Stimulated activated CD8-positive, alpha-beta memory T cell treated with anti-CD3 and anti-CD28 coated beads, Interleukin-4, amount 100 ng/mL, for 1 hour (primary cell): Measurements from ENCODE around the gene MACF1.
"Not testable (repeated sequence)": the region's sequence is repeated elsewhere in the genome, so short reads cannot be mapped to it uniquely, and the experiment has no call there.

ENCODE experiments used
- DNase-seq, 2 donors: peaks; one replicate each; pipeline ENCODE4 v3.0.0-alpha.2; 2020; ENCODE audit warnings: low read depth in 2 of 2, low spot score in 1 of 2

The MACF1 gene

GRCh38 chr1:39177706-39178105, 26.8 kb upstream of the MACF1 start:
- DNase-seq, result no peak

- DNase-seq, result no peak
These were observed 25.7 kb upstream of the MACF1 start for GRCh38 chr1:39178541-39179431.

GRCh38 chr1:39181311-39181710, 23.2 kb upstream of the MACF1 start:
- no peak for DNase-seq

- DNase-seq, result no peak
These were observed 21.7 kb upstream of the MACF1 start for GRCh38 chr1:39182804-39183203.

- DNase-seq, result peak; percentile 25 to 75
These were observed 20.8 kb upstream of the MACF1 start for GRCh38 chr1:39183503-39184353.

- DNase-seq, result no peak
These were observed 20.1 kb upstream of the MACF1 start for GRCh38 chr1:39184354-39184818.

GRCh38 chr1:39187275-39188046, 17.0 kb upstream of the MACF1 start:
- no peak for DNase-seq

- DNase-seq, result no peak
These were observed 14.9 kb upstream of the MACF1 start for GRCh38 chr1:39189592-39190041.

- DNase-seq, result no peak
These were observed 14.4 kb upstream of the MACF1 start for GRCh38 chr1:39190096-39190495.

- DNase-seq, result no peak
These were observed 10.0 kb upstream of the MACF1 start for GRCh38 chr1:39194398-39195051.

- DNase-seq, result no peak
These were observed 9.1 kb upstream of the MACF1 start for GRCh38 chr1:39195166-39196111.

- no peak for DNase-seq
These were observed 8.0 kb upstream of the MACF1 start for GRCh38 chr1:39196244-39197215.

GRCh38 chr1:39199593-39199992, 4.9 kb upstream of the MACF1 start:
- DNase-seq, result no peak

GRCh38 chr1:39205102-39205780, 746 bp downstream of the MACF1 start:
- peak in 1 of 2 donors; percentile 49 for DNase-seq

- no peak for DNase-seq
These were observed 1.4 kb downstream of the MACF1 start for GRCh38 chr1:39205781-39206464.

- DNase-seq, result not testable (repeated sequence)
These were observed 3.9 kb downstream of the MACF1 start for GRCh38 chr1:39208360-39208759.

GRCh38 chr1:39210649-39211048, 6.2 kb downstream of the MACF1 start:
- no peak for DNase-seq
